Measurements from ENCODE around the gene AP1M1.

AP1M1 gene

DNA sequence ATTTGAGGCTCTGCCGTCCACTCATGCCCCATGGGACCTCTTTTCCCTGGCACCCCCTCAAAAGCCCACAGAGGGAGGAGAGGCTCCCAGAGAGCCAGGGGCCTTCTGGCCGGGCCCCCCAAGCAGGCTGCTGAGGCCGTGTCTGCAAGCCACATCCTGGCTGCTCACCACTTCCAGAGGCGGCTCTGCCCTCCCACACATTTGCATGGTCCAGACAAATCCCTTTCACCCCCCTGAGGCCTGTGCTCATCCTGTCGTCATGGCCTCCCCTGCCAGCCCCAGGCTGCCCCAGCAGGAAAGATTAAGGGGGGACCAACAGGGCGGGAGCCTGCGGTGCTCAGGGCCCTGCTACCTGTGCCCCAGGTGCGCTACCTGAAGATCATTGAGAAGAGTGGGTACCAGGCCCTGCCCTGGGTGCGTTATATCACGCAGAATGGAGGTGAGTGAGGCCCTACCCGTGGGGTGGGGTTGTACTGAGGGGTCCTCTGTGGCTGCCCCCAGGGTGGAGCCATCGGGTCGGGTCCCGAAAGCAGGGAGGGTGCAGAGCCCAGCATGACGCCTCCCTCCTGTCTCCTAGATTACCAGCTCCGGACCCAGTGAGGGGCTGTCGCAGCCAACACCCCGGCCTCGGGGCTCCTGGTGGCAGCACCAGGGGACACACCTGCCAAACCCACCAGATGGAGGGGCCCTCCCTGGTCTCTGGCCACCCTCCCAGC, 36.3 kb downstream of the AP1M1 start:
- no peak for DNase-seq

- no peak for DNase-seq
Observed at GRCh38 chr19:16234552-16235445, 37.1 kb downstream of the AP1M1 start.

- DNase-seq: no peak
Observed at GRCh38 chr19:16235811-16236652, 38.3 kb downstream of the AP1M1 start.

GRCh38 chr19:16244091-16244490, 46.4 kb downstream of the AP1M1 start:
- no peak for DNase-seq

DNA sequence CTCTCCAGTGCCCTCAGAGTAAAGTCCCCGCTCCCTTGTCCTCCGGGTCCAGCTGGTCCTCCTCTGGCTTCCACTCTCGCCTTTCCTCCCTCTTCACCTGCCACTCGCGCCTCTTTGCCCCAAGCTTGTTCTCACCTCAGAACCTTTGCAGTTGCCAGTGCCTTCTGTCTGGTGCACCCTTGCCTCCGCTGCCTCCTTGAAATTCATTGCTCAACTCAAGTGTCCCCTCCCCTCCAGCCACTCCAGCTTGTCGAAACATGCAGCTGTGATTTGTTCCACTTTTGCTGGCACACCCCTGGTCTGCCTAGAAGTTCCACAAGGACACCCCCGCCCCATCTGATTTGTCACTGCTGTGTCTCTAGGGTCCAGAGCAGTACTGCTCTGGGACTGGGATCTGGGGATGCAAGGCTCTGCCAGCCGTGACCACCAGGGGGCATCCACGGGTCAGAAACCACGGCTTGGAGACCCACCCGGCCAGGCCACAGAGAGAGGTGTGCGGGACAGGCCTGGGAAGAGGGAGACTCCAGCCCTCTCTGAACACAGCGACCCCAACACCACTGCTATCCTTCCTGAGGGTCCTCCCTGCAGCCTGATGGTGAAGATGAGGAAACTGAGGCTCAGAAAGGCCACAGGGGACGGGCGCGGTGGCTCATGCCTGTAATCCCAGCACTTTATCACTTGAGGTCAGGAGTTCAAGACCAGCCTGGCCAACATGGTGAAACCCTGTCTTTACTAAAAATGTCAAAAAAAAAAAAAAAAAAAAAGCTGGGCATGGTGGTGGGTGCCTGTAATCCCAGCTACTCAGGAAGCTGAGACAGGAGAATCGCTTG, 49.9 kb downstream of the AP1M1 start:
- DNase-seq: peak; percentile 46

DNA sequence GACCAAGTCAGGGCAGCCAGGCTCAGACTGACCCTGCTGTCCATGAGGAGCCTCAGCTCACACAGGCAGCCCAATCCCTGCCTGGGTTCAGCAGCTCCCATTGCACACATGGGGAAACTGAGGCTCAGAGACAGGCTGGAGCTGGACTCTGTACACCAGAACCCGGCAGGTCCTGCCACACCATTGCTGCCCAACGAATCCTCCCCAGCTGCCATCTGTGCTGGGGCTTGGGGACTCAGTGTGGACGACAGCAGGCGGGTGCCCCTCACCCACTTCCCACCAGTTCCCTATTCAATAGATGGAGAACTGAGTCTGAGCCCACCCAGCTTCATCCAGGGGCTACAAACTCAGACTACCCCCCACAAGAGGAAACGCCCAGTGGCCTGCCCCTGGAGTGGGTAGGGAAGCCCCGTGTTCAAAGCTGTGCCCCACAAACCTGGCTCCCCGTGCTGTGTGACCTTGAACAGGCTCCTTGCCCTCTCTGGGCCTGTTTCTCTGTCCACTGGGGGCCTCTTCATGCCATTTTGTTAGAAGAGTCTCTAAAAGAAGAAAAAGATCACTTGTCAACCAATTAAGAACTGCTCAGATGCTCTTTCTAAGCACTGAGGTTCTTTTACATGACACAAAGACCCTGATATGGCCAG, 50.8 kb downstream of the AP1M1 start:
- DNase-seq: no peak

- DNase-seq: no peak
Observed at GRCh38 chr19:16249826-16250404, 52.2 kb downstream of the AP1M1 start.

DNA sequence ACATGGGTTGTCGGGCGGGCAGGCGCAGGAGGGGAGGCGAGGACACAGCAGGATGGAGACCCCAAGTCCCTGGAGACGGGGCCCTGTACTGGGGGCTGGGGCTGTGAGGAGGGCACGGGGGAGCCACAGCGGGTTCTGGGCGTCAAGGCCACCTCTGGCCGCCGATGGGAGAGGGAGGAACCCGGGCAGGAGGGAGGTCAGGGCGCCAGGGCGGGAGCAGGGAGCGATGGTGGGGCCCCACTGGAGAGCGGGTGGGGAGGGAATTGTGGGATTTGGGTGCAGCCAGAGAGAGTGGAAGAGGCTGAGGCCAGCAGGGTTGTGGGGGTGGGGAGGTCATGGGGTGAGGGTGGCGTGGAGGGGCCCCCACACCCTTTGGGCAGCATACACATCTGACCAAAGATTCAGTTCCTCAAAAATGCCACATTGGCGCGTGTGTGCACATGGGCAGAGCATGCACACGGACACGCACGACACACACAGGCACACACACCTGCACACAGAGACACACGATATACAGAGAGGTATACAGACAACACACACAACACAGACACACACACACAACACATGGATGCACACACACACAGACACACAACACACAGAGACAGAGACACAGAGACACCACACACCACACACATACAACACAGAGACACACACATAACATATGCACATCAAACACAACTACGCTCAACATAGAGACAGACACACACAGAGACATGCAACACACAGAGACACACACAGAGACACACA, 54.9 kb downstream of the AP1M1 start:
- DNase-seq: no peak

GRCh38 chr19:16254851-16255408, 57.2 kb downstream of the AP1M1 start:
- DNase-seq: no peak

- DNase-seq: no peak
Observed at GRCh38 chr19:16257509-16258002, 59.8 kb downstream of the AP1M1 start.

- no peak for DNase-seq
Observed at GRCh38 chr19:16258440-16258903, 60.8 kb downstream of the AP1M1 start.

DNA sequence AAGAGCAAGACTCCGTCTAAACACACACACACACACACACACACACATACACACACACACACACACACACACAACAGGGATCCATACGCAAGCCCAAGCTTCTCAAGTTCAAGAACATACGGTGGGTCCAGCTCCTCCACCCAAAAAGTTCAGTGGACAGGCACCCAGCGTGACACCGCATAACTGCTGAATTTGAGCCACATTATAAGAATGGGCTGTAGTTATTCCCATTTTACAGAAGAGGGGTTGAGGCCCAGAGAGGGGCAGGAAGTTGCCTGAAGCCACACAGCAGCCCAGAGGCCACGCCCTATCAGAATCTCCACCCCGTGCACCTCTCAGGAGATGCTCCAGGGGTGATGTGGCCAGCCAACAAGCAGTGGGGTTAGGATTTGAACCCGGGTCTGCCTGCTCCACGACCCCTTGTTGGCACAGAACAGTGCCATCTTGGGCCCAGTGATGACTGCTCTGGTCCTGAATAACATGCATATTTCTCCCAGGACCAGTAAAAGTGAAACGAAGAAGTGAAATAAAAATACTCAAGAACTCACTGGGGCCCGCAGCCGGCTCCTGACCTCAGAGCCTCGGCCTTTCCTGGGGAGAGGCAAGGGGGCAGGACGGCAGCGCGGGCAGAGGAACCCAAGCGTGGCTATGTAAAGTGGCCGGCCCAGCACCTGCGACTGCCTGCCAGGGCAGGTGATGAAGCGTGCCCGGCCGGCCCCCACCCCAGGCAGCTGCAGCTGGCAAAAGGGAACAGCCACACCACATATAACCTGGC, 61.9 kb downstream of the AP1M1 start:
- DNase-seq: no peak

DNA sequence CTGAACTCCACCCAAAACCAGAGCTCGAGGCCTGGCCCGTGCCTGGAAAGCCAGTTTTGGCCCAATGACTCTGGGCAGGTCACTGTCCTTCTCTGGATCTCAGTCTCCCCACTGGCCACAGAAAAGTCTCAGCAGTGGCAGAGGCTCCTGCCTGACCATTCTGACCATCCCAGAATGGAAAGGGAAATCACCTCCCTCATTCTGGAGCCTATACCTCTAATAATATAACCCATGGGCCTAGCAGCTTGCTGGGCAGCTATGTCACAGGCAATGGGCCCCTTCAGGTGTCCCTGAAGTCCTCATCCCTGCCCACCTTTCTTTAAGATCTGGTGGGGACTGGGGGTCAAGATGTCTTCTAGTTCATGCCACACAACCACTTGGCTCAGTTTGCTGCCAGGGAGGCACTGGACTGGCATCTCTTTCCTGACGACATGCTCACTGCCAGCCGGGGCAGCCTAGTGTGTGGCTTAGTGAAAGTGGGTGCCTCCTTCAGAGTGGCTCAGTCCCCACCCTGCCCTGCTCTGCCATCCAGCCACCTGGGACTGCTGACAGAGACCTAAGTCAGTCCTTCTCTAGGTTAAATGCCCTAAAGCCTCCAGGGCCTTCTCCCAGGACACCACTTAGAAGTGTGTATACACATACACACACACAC, 62.6 kb downstream of the AP1M1 start:
- DNase-seq: no peak

DNA sequence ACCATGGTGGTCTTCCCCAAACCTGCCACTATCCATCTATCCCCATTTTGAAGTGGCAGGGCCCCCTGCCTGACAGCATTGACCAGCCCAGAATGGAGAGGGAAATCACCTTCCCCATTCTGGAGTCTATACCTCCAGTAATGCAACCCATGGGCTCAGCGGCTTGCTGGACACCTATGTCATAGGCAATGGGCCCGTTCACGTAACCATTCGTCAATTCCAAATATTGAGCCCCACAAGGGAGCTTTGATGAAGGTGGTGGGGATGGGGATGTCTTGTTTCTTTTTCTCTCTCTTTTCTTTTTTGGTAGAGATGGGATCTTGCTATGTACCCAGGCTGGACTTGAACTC, 63.1 kb downstream of the AP1M1 start:
- DNase-seq: no peak

DNA sequence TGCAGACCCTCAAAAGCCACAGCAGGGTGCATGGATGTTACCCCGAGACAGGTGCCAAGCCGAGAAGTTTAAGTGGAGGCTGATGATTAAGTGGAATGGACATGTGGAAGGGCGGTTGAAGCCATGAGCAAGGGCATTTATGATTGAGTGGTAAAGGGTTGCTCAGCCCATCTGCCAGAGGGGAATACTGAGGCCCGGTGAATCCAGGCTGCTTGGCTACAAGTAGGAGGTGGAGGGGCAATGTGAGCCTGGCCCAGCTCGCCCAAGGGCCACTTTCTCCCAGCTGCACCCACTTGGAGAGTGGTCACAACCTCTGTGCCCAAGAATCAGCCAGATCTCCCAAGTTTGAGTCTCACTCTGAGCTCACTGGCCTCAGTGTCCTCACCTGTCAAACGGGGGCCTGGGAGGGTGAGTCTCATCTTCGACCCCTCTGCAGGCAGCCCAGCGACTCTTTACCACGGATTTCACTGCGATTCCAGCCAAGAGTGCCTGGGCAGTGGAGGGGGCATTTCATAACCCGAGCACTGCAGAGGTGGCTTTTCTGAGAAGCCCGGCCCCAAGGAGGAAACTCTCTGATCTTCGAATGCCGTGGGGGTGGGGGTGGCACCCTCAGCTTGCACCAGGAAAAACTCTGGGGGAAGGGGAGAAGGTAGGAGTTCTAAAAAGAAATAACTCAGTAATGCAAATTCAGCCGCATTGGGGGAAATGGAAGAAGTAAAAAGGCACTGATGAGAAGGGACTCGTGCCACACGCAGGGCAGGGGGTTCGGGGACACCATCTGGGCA, 64.1 kb downstream of the AP1M1 start:
- no peak for DNase-seq

DNA sequence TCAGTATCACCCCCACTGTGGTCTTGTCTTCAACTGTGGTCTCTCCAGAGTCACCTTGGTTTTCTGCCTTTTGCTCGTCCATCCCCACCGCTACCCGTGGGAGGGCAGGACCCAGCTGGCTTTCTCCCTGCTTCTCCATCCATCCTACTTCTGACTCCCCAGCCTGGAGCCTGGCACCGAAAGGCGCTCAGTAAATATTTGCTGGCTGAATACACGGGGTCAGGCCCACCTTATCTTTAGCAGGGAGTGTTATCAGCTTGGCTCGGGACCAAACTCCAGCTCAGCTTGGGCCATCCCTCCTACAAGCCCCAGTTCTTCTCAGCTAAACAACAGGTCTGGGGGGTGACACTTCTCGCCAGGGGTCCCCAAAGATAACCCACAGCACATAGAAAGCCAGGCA, 64.9 kb downstream of the AP1M1 start:
- no peak for DNase-seq

DNA sequence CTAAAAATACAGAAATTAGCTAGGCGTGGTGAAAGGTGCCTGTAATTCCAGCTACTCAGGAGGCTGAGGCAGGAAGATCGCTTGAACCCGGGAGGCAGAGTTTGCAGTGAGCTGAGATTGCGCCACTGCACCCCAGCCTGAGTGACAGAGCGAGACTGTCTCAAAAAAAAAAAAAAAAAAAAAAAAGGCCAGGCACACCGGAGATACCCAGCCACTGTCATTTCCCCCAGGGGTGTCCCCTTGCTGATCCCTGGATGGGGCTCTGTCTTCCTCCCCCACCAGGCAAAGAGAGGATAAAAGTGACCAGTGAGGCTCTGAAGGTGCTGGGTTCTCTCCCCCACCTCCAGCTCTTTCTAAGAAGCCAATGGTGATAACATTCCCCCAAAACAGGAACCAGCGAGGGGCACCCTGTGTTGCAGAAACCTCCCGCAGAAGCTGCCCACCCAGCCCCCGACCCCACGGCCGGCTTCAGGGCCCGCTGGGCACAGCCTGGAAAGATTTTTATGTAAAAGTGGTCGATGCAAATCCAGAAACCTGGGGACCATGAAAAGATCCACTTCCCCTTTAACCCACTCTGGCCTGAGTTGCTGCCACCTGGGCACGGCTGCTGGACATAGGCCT, 65.5 kb downstream of the AP1M1 start:
- no peak for DNase-seq

- DNase-seq: no peak
Observed at GRCh38 chr19:16265205-16265604, 67.5 kb downstream of the AP1M1 start.

All from NCI-H510A (cell line).